ENCODE data around the gene TRAPPC6A.

- TF ChIP-seq FOXA1 (IDR thresholded peaks at IDR 0.05) (no peak), FOXK2 (IDR thresholded peaks at IDR 0.05) (no peak), FOXM1 (IDR thresholded peaks at IDR 0.05; ENCODE audit: borderline replicate concordance) (no peak), SP1 (IDR thresholded peaks at IDR 0.05) (no peak)
Observed at GRCh38 chr19:45133661-45134060, 44.4 kb downstream of the TRAPPC6A start.
